Lung (tissue), 12 donors: Measurements from ENCODE around the gene TMEM132C. TPM values are rescaled to one million over a fixed set of nuclear protein-coding genes. Genes with fewer than 3 reads are reported as not detected.

Experiments used
- ATAC-seq: fragments of 200-7000 bp; cut with Tn5 transposase; one replicate; pipeline ENCODE4 v1.9.1; 2020; ENCODE audit warnings: moderate number of reproducible peaks; ENCODE audit not compliant: insufficient read depth, low FRiP score
- DNase-seq, 3 donors: peaks; one replicate each; pipeline ENCODE4 v3.0.0-alpha.2; 2013 to 2017
- H3K27ac ChIP-seq, 2 donors: one replicate each; pipeline ENCODE4 v1.5.1; 2013; ENCODE audit warnings: mild to moderate bottlenecking in 2 of 2, moderate library complexity in 2 of 2, control low read depth in 1 of 2, inconsistent platforms in 1 of 2, low read depth in 1 of 2, low read length in 1 of 2
- H3K27me3 ChIP-seq, 3 donors: one replicate each; pipeline ENCODE4 v1.5.1; 2013; ENCODE audit warnings: low read length in 2 of 3; ENCODE audit not compliant: control insufficient read depth in 3 of 3, insufficient read depth in 3 of 3
- H3K36me3 ChIP-seq, 4 donors: one replicate each; pipeline ENCODE4 v1.5.1; 2013; ENCODE audit warnings: low read length in 4 of 4, mild to moderate bottlenecking in 1 of 4, moderate library complexity in 1 of 4; ENCODE audit not compliant: control insufficient read depth in 4 of 4, insufficient read depth in 4 of 4
- H3K4me1 ChIP-seq, 5 donors: one replicate each; pipeline ENCODE4 v1.5.1; 2013; ENCODE audit warnings: low read length in 5 of 5, mild to moderate bottlenecking in 2 of 5, moderate library complexity in 1 of 5; ENCODE audit not compliant: control insufficient read depth in 5 of 5, insufficient read depth in 5 of 5
- H3K4me3 ChIP-seq: one replicate; pipeline ENCODE4 v1.5.1; 2013; ENCODE audit warnings: mild to moderate bottlenecking, control low read depth, moderate library complexity
- H3K9ac ChIP-seq, 2 donors: one replicate each; pipeline ENCODE4 v1.5.1; 2013; ENCODE audit warnings: low read length in 2 of 2, control low read depth in 1 of 2; ENCODE audit not compliant: insufficient read depth in 1 of 2
- H3K9me3 ChIP-seq, 4 donors: one replicate each; pipeline ENCODE4 v1.5.1; 2013; ENCODE audit warnings: low read length in 3 of 4, mild to moderate bottlenecking in 1 of 4, moderate library complexity in 1 of 4; ENCODE audit not compliant: control insufficient read depth in 4 of 4, insufficient read depth in 3 of 4
- CTCF ChIP-seq: IDR thresholded peaks from 2 replicates; pipeline ENCODE4 v1.5.1; 2012; ENCODE audit warnings: mild to moderate bottlenecking; ENCODE audit errors: control extremely low read depth, extremely low read depth
- WGBS, 2 donors: extraction: QIAGEN DNeasy Blood & Tissue Kit; methylation state at CpG; one replicate each; pipeline ENCODE4 v1.1.7; 2013; 5-methylcytosine and 5-hydroxymethylcytosine counted together
- polyA plus RNA-seq, 2 donors: library from polyadenylated mRNA; stranded (reverse); fragments of 200-250 nt; gene quantifications; one replicate each; pipeline ENCODE4 v1.2.1, GENCODE V29; 2013
- total RNA-seq, 2 donors: library from RNA; depleted of rRNA in 1 of 2; stranded (reverse); fragments of >200 nt in 1 of 2; gene quantifications; one replicate each; pipeline ENCODE4 v1.2.1, GENCODE V29; 2014 to 2021
- donor health status: control.
- donor health status: control.
- donor health status: Bipolar disorder and iron deficiency.
- donor health status: healthy.
- donor health status: DM: yes; HTN: yes; CAD: no.

The TMEM132C gene
- total and polyA plus RNA-seq, 4 donors, result 0.35 to 16.5 (median 0.77) TPM

DNA sequence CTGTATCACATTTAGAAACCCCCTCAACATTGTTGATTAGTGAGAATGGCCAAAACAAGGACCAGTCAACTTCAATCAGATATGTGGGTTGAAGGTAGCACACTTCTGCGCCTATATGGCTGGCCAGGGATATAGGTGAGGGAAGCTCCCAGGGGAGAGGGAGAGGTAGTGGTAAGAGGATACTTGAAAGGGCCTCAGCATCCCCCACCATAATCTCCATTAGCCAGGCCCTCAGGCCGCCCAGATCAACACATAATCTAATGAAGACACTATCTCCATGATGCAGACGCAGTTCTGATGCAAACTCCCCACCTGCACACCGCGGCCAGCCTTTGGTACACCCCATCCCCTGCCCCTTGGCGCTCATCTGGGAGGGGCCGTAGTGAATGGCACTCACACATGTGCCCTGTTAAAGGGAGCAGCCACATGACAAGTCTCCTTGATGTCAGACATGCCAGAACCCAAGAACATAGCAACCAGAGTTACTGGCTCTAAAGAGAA, 158.0 kb downstream of the TMEM132C start:
- no peaks in the 10 kb centered on the region for H3K27me3 ChIP-seq
- H3K9me3 ChIP-seq, result peaks cover 0 to 2% (median 0%) of the 10 kb centered on the region in 4 donors
- ATAC-seq (no peak), DNase-seq (no peak)
- H3K36me3 ChIP-seq, result no peaks in the 10 kb centered on the region
- H3K4me1 ChIP-seq, result peaks cover 0 to 23% (median 0%) of the 10 kb centered on the region in 5 donors
- H3K27ac ChIP-seq, result no peak overlapping the region
- 79 to 80% methylated on average over 7 of the region's 7 CpGs for WGBS, 2 donors
- no peak overlapping the region for H3K9ac ChIP-seq
- no peak for TF ChIP-seq CTCF
- no peak overlapping the region for H3K4me3 ChIP-seq

DNA sequence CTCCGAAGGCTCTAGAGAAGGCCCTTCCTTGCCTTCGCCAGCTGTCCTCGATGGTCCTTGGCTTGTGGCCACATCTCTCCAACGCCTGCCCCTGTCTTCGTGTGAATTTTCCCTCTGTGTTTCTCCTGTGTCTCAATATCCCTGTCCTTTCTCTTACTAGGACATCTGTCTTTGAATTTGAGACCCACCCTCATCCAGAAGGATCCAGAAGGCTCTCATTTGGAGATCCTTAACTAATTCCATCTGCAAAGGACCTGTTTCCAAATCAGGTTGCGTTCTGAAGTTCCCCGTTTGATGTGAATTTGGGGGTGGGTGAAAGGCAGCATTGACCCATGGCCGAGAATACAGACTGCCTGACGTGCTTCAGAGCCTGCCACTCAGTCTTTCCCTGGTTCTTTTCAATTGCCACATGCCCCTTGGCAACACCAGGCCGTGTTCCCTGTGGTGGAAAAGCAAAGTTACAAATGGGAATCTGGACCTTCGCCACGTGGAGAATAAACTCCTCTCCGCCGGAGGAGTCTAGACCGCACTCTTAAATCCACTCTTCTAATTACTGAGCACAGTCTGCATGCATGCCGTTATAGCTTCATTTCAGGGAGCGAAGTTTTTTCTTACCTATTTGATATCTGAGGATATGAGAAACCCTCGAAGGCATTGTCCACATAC, 158.8 kb downstream of the TMEM132C start:
- H3K4me1 ChIP-seq, result peaks cover 0 to 23% (median 0%) of the 10 kb centered on the region in 5 donors
- TF ChIP-seq CTCF, result no peak
- peaks cover 0 to 2% (median 0%) of the 10 kb centered on the region in 4 donors for H3K9me3 ChIP-seq
- no peaks in the 10 kb centered on the region for H3K36me3 ChIP-seq
- H3K27me3 ChIP-seq, result no peaks in the 10 kb centered on the region
- H3K4me3 ChIP-seq, result no peak overlapping the region
- WGBS, 2 donors, result 77 to 78% methylated on average over 18 of the region's 18 CpGs
- ATAC-seq (no peak), DNase-seq (no peak)
- H3K27ac ChIP-seq, result no peak overlapping the region
- peak overlapping the region in 1 of 2 donors; percentile 24 for H3K9ac ChIP-seq

DNA sequence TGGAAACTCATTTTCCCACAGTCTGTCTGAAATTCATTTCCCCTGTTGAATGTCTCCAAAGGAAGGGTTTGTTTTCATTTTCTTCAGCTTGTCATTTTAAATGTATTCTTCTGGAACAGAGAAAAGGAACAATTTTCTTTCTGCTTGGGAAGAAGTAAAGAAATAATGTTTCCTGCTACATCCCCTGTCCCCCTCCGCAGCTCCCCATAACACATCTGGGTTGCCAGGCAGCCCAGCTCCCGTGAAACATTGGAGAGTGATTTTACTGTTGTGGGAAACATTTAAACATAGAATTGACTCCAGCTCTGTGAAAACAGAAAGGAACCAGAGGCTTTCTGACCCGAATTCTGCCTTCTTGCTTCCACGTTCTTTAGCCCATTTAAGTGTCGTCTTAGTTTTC, 159.5 kb downstream of the TMEM132C start:
- peak in 2 of 3 donors; percentile 56 for DNase-seq
- no peaks in the 10 kb centered on the region for H3K36me3 ChIP-seq
- WGBS, 2 donors, result 58% methylated on average over 5 of the region's 5 CpGs
- no peak overlapping the region for H3K27ac ChIP-seq
- H3K9ac ChIP-seq, result peak overlapping the region in 1 of 2 donors; percentile 35
- peaks cover 0 to 2% (median 0%) of the 10 kb centered on the region in 4 donors for H3K9me3 ChIP-seq
- H3K4me3 ChIP-seq, result no peak overlapping the region
- TF ChIP-seq CTCF, result no peak
- peaks cover 0 to 23% (median 0%) of the 10 kb centered on the region in 5 donors for H3K4me1 ChIP-seq
- no peaks in the 10 kb centered on the region for H3K27me3 ChIP-seq
- no peak for ATAC-seq
